ENCODE results near the gene LHFPL6.

Gene LHFPL6

DNA sequence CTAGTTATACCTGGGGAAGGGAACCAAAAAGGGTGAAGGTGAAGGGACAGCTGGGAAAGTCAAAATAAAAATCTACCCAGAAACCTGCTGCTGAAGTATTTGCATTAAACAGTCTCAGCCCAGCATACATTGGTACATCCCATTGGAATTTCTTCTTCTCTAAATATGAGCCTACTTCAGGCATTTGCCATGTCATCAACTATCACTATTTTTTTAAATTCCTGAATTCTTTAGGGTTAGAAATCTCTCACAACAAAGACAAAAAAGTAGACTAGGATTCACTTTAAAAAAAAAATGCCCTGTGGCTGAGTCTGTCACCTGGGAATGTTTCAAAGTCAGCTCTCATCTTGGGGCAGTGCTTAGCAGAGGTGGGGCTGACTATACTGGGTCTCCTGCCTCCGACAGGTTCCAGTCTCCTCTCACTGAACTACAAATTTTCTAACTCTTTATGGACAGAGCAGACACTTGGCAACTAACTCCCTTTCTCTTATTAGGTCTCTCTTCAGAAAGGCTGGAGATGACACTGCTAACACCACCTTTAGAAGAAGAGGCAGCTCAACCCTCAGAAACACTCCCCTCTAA lies 141.2 kb downstream of the LHFPL6 start:
- no peak for DNase-seq

DNA sequence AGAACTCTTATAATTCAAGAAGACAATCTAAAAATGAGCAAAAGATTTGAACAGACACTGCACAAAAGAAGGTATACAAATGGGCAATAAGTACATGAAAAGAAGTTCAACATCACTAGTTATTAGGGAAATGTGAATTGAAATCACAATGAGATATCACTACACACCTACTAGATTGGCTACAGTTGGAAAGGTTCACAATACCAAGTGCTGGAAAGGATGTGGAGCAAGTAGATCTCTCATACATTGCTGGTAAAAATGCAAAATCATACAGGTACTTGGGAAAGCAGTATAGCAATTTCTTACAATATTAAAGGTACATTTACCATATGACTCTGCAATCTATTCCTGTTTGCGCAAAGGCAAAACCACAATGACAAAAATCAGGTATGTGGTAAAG lies 145.7 kb downstream of the LHFPL6 start:
- no peak for DNase-seq

DNA sequence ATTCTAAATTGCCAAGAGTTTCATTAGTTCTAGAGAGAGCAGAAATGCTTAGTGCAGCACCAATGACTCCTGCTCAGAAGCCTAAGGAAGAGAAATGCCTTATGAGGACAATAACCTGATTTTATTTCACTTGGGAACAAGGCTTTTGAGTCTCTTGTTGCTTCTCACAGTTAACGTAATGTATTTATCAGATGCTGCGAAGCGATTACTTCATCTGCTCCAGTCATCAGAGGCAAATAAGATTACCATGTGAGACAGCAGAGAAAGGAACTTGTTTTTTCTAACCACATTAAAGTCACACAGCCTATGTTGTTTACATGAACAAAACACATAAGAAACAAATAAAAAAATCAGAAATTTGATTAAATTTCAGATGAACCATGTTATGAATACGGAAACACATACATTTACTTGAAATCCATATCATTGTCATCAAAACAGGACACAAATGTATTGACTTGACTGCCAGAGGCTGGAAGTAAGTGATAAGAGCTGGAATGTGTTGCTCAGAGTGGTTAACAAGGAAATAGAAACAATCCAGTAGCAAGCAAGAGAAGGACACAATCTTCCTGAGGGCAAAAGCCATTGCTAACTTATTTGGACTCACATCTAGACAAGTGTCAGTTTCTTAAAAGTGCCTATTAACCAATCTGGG lies 147.3 kb downstream of the LHFPL6 start:
- DNase-seq = no peak

DNA sequence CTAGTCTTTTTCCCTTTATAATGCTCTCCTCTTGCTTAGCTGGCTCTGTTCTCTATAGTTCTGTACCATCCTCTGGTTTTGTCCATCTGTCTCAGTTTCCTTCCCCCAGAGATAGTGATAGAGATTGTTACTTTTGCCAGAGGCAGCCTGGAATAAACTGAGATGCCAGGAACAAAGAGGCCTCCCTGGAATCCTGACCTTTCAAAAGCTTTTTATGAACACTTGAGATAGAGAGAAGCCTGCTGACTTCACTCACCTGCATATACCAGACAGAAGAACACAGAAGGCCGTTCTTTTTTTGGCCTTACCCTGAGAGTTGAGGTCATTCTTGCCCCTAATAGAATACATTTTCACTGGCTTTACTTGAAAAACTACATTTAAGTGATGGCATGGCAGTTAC lies 150.2 kb downstream of the LHFPL6 start:
- no peak for DNase-seq

DNA sequence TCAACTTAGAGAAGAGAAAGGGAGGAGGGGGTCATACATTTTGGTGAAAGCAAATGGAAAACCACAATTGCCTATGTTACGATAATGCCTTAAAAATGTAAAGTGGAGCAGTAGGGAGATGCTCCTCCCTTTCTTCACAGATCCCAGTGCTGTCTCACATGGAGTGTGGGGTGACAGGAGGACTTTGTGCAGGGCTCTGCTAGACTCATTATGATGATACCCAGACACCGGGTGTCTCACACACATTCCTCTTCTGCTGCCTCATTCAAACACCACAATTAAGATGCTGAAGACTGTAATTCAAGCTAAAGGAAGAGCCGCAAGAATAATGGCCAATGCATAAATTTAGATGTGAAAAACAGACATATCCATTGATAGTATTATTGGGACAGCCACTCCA lies 150.6 kb downstream of the LHFPL6 start:
- DNase-seq = no peak

DNA sequence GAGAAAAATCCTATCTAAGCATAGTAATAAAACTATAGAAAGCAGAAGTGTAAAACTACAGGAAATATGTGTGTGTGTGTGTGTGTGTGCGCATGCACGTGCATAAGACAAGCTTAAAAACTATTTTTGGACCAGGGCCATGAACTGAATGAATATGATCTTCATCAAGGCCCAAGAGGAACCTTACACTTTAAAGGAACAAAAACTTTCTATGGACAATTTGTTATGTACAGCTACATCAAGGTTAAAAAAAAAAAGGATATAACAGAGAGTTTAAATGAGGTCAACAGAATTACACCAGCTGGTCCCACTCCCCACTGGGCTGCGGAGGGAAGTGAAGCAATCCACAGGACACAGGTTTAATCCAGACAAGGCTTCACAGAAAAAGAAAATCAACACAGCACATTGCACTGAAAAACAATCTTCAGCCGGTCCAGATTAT lies 151.1 kb downstream of the LHFPL6 start:
- DNase-seq = no peak

DNA sequence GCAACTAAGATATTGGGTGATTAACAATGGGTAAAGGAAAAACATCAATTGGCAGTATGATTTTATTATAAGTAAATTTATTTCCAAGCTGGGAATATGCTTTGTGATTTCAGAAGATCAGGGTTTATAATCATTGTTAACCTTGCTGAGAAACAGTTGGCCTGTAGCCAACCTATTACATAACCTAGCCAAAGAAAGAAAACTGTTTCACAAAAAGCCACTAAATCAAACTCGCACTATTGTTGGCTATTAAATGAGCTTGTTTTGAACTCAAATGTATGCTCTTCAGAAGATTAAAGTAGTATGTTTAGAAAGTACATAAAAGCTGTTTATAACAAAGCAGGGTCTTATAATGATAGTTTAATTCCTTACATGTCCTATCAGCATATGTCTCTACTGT lies 151.7 kb downstream of the LHFPL6 start:
- no peak for DNase-seq

DNA sequence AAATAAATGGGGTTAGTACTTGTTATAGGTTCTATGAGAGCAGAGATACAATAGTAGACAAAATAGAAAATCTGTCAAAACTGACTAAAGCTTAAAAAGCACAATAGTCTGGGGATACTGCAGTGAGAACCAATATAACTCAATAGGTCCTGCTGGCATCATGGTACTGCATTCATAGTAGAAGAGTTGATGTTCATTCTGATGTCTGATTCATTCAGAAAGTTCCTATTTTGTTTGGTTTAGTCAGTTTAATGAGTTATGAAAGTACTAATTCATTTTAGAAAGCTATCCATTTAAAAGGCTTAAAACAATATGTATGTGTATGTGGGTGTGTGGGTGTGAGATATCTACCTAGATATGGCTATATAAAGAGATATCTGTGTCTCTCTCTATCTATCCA lies 152.8 kb downstream of the LHFPL6 start:
- DNase-seq = no peak

DNA sequence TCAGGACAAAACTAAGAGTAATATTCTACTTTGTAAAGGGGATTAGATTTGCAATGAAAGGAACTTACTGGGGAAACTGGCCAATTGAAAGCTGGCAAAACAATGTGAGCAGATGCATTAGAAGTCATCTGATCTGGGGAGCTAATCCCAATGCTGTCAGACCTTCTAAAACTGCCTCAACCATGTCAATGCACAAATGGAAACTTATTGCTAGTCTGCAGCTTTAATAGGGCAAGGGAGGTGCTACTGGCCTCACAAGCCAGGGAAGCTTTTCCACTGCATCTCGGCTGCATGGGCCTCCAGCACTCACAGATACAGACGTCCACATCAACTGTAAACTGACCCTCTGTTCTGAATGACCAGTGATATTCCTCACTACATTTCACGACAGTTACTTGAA lies 154.2 kb downstream of the LHFPL6 start:
- peak; percentile 69 for DNase-seq

DNA sequence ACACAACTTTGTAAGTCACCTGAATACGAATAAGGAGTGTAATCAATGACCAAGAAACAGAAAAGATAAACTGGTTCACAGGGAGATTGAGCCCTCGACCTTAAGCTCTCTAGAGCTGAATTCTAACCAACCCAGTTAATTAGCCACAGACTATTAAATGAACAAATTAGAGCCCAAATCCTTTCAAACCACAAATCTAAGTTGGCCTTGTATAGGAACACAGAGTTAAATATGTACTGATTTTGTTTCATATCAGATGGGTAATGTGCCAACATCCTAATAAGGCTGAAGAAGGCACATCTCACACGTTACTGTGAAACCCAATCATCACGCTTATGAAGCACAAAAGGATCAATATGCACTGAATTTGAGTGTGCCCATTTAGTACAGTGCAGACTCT lies 156.1 kb downstream of the LHFPL6 start:
- no peak for DNase-seq

DNA sequence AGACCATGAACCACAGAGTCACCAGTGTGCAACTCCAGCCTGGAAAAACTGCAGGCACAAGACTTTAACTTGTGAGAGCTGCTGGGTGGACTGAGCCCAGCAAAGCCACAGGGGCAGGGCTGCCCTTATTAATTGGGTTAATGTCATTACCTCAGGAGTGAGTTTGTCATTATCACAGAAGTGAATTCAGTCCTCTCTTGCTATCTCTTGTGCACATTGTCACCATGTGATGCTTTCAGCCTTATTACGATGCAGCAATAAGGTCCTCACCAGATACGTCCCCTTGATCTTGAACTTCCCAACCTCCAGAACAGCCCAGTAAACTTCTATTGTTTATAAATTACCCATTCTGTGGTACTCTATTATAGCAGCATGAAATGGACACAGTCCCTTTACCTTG lies 158.1 kb downstream of the LHFPL6 start:
- DNase-seq = no peak

DNA sequence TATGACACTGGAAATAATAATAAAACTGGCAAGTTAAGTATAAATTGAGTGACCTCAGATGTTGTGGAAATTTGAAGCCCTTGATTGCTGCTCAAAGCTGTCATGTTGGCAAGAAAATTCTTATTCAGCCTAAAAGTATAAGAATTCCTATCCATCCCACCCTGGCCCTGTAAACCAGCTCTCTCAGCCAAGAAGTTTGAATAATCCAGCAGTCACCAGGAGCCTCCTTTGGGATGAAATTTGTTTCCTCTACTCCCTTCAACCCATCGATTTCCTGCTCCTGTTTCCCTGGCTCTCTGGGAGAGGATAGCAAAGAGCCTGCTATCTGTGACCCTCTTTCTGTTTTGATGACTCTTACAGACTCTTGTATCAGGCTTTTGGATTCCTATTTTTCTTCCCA lies 169.3 kb downstream of the LHFPL6 start:
- no peak for DNase-seq

DNA sequence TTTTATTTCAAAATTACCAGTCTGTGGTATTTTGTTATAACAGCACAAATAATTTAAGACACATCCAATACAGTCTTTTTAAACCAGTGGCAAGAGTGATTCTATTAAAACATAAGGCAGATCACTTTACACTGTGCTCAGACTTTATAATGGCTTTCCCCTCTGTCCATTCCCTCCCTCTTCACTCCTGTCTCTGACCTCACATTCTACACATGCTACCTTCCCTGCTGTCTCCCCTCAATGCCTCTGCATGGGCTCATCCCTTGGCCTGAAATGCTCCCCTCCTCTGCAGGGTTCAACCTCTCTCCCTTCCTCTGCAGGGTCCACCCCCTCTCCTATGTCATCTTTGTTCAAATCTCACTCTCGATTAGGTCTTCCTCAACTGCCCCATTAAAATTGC lies 170.8 kb downstream of the LHFPL6 start:
- DNase-seq = no peak

DNA sequence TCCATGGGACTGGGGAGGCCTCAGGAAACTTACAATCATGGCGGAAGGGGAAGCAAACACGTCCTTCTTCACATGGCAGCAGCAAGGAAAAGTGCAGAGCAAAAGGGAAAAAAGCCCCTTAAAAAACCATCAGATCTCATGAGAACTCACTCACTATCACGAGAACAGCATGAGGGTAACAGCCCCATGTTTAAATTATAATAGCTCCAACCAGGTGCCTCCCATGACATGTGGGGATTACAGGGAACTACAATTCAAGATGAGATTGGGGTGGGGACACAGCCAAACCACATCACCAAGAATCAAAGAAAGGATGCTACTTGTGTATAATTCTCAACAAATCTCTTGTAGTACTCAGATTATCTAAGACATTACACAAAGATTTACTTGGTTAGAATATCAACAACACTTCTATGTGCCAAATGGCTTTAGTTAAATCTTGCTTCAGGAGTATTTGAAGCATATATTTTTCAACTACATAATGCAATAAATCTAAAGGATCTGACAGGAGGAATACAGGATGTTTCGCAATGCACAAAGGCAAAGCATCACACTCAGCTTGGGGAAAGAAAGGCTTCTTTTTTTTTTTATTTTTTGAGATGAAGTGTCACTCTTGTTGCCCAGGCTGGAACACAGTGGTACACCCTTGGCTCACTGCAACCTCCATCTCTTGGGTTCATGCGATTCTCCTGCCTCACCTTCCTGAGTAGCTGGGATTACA lies 180.0 kb downstream of the LHFPL6 start:
- DNase-seq = no peak

DNA sequence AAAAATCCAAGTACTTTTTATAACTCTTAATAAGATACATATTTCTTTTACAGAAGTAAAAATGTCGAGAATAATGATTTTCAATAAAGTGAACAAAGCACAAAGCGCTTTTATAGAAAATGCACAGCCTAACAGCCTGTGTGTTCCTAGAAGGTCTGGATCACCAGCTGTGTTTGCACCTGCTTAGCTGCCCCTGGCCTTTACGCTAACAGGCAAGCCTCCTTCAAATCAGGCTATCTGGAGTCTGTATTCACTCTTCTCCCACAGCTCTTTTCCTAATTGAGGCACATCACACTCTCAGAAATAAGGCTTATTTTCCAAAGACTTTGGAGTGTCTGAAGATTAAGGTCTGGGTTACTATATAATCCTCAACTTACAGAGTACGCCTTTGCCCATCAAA lies 183.1 kb downstream of the LHFPL6 start:
- no peak for DNase-seq

DNA sequence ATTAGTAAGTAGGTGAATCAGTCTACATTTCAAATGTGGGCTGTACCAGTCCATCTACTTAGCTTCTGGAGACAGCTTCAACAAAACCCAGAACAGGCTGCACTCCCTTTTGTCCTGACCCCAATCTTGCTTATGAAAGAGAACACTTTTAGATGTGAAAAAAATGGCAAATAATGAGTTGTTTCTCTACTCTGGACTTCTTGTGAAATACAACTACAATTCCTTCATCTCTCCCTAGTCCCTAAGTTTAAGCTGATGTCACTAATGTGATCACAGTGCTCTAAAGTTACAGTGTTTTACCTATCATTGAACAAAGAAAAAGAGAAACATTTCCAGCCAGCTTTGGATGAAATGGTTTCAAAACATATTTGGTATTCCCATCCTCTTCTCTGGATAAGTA lies 183.9 kb downstream of the LHFPL6 start:
- DNase-seq = no peak

DNA sequence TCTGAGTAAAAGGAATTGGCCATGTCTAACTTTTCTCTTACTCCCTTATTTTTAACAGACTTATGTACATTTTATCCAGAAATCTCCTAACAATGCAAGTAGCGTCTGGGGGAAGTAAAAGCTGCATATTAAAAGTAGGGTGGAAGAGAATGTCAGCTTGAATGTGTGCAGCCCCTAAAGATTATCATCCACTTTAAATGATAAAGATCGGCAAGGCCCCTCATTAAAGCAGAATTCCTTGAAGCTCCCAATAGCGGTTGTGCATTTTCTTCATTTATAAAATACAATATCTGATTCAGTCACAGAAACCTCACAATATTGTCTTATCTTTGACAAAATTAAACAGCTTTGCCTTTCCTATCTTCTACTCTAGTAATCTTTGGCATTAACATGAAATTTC lies 184.6 kb downstream of the LHFPL6 start:
- DNase-seq = no peak

DNA sequence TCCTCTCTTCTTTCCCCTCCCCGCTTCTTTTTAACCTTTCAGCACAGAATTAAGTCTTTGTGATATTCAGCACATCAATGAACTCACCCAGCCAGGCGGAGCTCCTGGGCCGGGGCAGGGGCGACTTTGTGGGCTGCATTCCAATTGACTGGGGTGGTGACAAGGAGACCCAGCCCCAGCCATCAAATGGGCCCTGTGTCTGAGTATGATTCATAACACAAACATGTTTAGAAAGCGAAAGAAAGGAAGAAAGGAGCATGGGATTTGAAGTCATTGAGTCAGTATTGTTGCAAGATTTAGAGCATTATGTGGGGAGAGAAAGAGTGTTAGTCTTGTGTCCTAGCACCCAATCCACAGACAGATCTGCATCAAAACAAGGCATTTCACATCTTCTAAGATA lies 185.3 kb downstream of the LHFPL6 start:
- no peak for DNase-seq

DNA sequence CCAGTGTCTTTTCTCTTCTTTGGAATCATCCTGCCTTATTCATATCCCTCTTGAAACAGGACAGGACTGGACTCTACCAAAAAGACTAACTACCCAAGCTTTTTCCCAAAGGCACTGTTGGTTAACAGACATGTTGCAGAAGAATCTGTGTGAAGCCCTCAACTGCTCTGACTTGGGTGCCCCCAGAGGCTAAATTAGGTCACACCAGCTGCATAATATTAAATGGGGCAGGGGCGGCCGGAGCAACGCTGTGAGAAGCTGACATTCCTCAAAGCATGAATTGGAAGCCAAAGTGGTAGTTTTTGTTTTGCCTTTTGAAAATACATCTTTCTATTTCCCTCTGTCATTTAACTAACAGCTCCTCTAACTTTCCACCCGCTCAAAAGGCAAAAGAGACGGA lies 185.9 kb downstream of the LHFPL6 start:
- no peak for DNase-seq

DNA sequence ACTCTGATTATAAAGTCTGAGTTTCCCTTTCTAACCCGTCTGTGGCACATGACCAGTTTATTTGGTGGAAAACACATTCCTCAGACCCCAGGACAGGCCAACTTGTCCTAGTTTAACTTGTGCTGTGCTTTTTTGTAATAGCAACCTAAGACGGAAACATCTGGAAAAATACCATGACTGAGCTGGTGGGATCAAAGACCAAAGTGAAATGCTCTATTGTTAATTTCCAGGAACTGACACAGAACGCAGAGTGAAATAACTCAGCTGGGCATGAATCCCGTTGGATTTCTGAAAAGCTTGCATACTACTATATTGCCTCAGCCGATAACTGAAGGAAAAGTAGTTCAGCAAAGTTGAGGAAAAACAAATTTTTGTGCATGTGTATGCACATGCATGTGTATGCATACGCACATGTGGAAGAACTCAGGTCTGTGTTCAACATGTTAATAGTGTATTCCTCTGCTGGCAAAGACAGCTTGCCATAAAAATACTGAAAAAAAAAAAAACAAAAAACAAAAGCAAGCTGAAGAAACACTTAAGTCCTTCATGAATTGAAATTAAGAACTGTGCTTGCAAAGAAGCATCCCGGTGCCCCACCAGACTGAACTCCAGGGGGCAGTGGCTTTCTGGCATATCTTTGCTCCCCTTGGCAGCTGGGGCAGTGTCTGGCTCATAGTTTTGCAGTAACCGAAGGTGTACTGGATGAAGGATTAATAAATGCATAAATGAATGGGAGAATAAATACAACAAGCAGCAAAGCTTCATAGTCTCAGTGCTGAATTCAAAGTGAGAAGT lies 187.8 kb downstream of the LHFPL6 start:
- DNase-seq = peak; percentile 64

DNA sequence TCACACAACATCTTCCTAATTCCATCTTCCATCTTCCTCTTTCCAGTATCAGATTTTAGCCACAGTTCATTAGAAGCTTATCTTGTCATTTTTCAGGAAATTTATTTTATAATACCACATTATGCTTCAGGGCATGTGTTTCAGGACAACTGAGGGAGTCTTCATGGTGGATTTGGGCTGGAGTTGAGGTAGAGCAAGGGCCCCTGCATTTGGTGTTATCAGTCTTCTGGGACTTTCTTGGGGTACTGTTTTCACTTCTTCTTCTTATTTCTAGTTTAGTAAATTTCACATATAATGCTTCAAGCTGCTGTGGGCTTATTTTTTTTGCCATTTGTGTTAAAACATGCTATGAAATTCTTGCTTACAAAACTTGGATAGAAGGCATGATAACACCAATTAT lies 188.7 kb downstream of the LHFPL6 start:
- DNase-seq = no peak

DNA sequence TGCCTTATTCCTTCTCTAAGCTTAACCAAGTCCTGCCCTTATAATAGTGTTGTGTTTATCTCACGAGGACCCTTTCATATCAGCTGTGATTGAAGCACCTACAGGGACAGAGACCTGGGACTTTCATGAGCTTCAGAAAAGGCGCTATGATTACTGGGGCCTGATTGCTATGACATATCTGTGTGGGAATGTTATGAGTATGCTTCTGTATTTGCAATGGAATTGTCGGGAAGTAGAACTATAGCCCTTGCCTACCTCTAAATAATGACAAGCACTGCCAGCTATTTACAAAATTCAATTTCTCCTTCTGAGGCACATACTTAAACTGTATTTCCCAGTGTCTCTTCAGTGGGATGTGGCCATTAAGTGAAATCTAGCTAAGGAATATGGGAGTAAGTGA lies 191.5 kb downstream of the LHFPL6 start:
- no peak for DNase-seq

DNA sequence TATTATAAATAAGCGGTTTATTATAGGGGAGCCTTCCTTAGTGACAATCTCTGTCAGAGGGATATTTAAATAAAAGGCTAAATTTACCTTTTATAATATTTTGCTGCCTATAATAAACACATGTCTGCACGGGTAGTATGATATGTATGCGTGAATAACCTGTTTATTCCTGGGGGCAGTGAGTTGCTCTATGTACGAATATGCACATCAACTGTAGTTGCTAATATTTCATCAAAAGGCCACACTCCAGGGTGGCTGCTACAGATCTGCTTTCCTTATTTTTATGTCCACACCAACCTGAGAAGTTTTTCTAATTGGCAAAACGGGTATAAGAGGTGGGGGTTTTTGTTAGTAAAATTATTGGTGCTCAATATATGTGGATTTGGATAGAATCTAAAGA lies 192.0 kb downstream of the LHFPL6 start:
- no peak for DNase-seq

All from right forelimb (tissue), 1 donor.